Measurements from ENCODE around the gene SAE1. TPM values are rescaled to one million over a fixed set of nuclear protein-coding genes. Genes with fewer than 3 reads are reported as not detected.

SAE1 gene
- total and polyA plus RNA-seq, 2 experiments from 2014 or later: 143 to 177 TPM

- Histone ChIP-seq H3K4me1 (ENCODE audit: insufficient read depth) (peaks cover 26% of the 10 kb centered on the region), H3K4me3 (no peak overlapping the region), H3K27me3 (replicated peaks; ENCODE audit: insufficient read depth) (no peaks in the 10 kb centered on the region), H3K79me2 (ENCODE audit: insufficient read depth) (peaks cover 100% of the 10 kb centered on the region), H2AFZ (no peak overlapping the region), H3K9me2 (ENCODE audit: insufficient read depth) (no peaks in the 10 kb centered on the region), H3K27ac (peak overlapping the region; percentile 24; the same call in 1 of the 2 replicates), H3K4me2 (ENCODE audit: unreplicated experiment) (peak overlapping the region; percentile 4), H3F3A (ENCODE audit: insufficient read depth) (peaks cover 24% of the 10 kb centered on the region), H3K36me3 (ENCODE audit: low read depth) (peaks cover 27% of the 10 kb centered on the region), H4K20me1 (ENCODE audit: insufficient read depth) (no peaks in the 10 kb centered on the region), H3K9me3 (ENCODE audit: low read depth) (no peaks in the 10 kb centered on the region), H3K9ac (no peak overlapping the region)
- WGBS, 2 experiments (ENCODE audit: low coverage in 1 of 2, low lambda C conversion rate in 2 of 2, missing lambda C conversion rate in 2 of 2): 88 to 89% methylated on average over 11 of the region's 11 CpGs
- TF ChIP-seq EZH2 (IDR thresholded peaks at IDR 0.05; ENCODE audit: insufficient read depth, poor library complexity, severe bottlenecking) (no peak), EZH2phosphoT487 (IDR thresholded peaks at IDR 0.05; ENCODE audit: insufficient read depth, low read depth) (no peak)
- DNase-seq: no peak
- in situ Hi-C loops (cut with MboI): no loop called here
Measured at GRCh38 chr19:47143322-47144073, 12.9 kb downstream of the SAE1 start.

- in situ Hi-C loops (cut with MboI): no loop called here
- Histone ChIP-seq H3K4me3 (no peak overlapping the region), H3K9ac (no peak overlapping the region), H3F3A (ENCODE audit: insufficient read depth) (peaks cover 24% of the 10 kb centered on the region), H3K36me3 (ENCODE audit: low read depth) (peaks cover 30% of the 10 kb centered on the region), H3K27me3 (replicated peaks; ENCODE audit: insufficient read depth) (no peaks in the 10 kb centered on the region), H3K79me2 (ENCODE audit: insufficient read depth) (peaks cover 99% of the 10 kb centered on the region), H3K9me2 (ENCODE audit: insufficient read depth) (no peaks in the 10 kb centered on the region), H4K20me1 (ENCODE audit: insufficient read depth) (no peaks in the 10 kb centered on the region), H3K27ac (no peak overlapping the region), H2AFZ (no peak overlapping the region), H3K4me2 (ENCODE audit: unreplicated experiment) (no peak overlapping the region), H3K4me1 (ENCODE audit: insufficient read depth) (peaks cover 26% of the 10 kb centered on the region), H3K9me3 (ENCODE audit: low read depth) (no peaks in the 10 kb centered on the region)
- DNase-seq: no peak
- 82 to 85% methylated on average over 12 to 13 of the region's 13 CpGs for WGBS, 2 experiments (ENCODE audit: low coverage in 1 of 2, low lambda C conversion rate in 2 of 2, missing lambda C conversion rate in 2 of 2)
- TF ChIP-seq EZH2phosphoT487 (IDR thresholded peaks at IDR 0.05; ENCODE audit: insufficient read depth, low read depth) (no peak), EZH2 (IDR thresholded peaks at IDR 0.05; ENCODE audit: insufficient read depth, poor library complexity, severe bottlenecking) (no peak)
Measured at GRCh38 chr19:47144630-47145029, 14.0 kb downstream of the SAE1 start.

GRCh38 chr19:47145639-47146486 lies 15.2 kb downstream of the SAE1 start:
- Histone ChIP-seq H3K4me3 (no peak overlapping the region), H3K9ac (no peak overlapping the region), H3K4me1 (ENCODE audit: insufficient read depth) (peaks cover 26% of the 10 kb centered on the region), H3K4me2 (ENCODE audit: unreplicated experiment) (no peak overlapping the region), H3F3A (ENCODE audit: insufficient read depth) (peaks cover 24% of the 10 kb centered on the region), H3K9me2 (ENCODE audit: insufficient read depth) (no peaks in the 10 kb centered on the region), H3K27me3 (replicated peaks; ENCODE audit: insufficient read depth) (no peaks in the 10 kb centered on the region), H3K79me2 (ENCODE audit: insufficient read depth) (peaks cover 99% of the 10 kb centered on the region), H3K27ac (no peak overlapping the region), H3K9me3 (ENCODE audit: low read depth) (no peaks in the 10 kb centered on the region), H2AFZ (no peak overlapping the region), H3K36me3 (ENCODE audit: low read depth) (peaks cover 39% of the 10 kb centered on the region), H4K20me1 (ENCODE audit: insufficient read depth) (no peaks in the 10 kb centered on the region)
- 91 to 94% methylated on average over 5 of the region's 5 CpGs for WGBS, 2 experiments (ENCODE audit: low coverage in 1 of 2, low lambda C conversion rate in 2 of 2, missing lambda C conversion rate in 2 of 2)
- TF ChIP-seq EZH2phosphoT487 (IDR thresholded peaks at IDR 0.05; ENCODE audit: insufficient read depth, low read depth) (no peak), EZH2 (IDR thresholded peaks at IDR 0.05; ENCODE audit: insufficient read depth, poor library complexity, severe bottlenecking) (no peak)
- in situ Hi-C loops (cut with MboI): no loop called here
- DNase-seq: no peak

GRCh38 chr19:47146920-47147319 lies 16.3 kb downstream of the SAE1 start:
- H3K79me2 ChIP-seq (ENCODE audit: insufficient read depth): peaks cover 99% of the 10 kb centered on the region
- H3K9ac ChIP-seq: no peak overlapping the region
- WGBS, 2 experiments (ENCODE audit: low coverage in 1 of 2, low lambda C conversion rate in 2 of 2, missing lambda C conversion rate in 2 of 2): 92 to 93% methylated on average over 2 of the region's 2 CpGs
- no peaks in the 10 kb centered on the region for H3K9me2 ChIP-seq (ENCODE audit: insufficient read depth)
- H2AFZ ChIP-seq: no peak overlapping the region
- peaks cover 16% of the 10 kb centered on the region for H3K4me1 ChIP-seq (ENCODE audit: insufficient read depth)
- peaks cover 47% of the 10 kb centered on the region for H3K36me3 ChIP-seq (ENCODE audit: low read depth)
- no peak overlapping the region for H3K27ac ChIP-seq
- H3K27me3 ChIP-seq (replicated peaks; ENCODE audit: insufficient read depth): no peaks in the 10 kb centered on the region
- no peaks in the 10 kb centered on the region for H4K20me1 ChIP-seq (ENCODE audit: insufficient read depth)
- H3K9me3 ChIP-seq (ENCODE audit: low read depth): no peaks in the 10 kb centered on the region
- in situ Hi-C loops (cut with MboI): no loop called here
- no peak for TF ChIP-seq EZH2phosphoT487 (IDR thresholded peaks at IDR 0.05; ENCODE audit: insufficient read depth, low read depth)
- no peak for TF ChIP-seq EZH2 (IDR thresholded peaks at IDR 0.05; ENCODE audit: insufficient read depth, poor library complexity, severe bottlenecking)
- no peak overlapping the region for H3K4me2 ChIP-seq (ENCODE audit: unreplicated experiment)
- no peak for DNase-seq
- H3F3A ChIP-seq (ENCODE audit: insufficient read depth): peaks cover 15% of the 10 kb centered on the region
- H3K4me3 ChIP-seq: no peak overlapping the region
